SU-DHL-6 (cell line): ENCODE results near the gene AMFR.

Experiments used
- H2AFZ ChIP-seq: fragments of 200-600 bp; sonication (generic); 2 replicates; pipeline ENCODE4 v1.6.1; 2014; ENCODE audit warnings: low read depth, mild to moderate bottlenecking, moderate library complexity, mixed read lengths, antibody characterized with exemption, low read length; ENCODE audit not compliant: severe bottlenecking
- H3F3A ChIP-seq: fragments of 200-600 bp; shearing (Covaris generic); 2 replicates; pipeline ENCODE4 v1.6.0; 2016; ENCODE audit warnings: antibody characterized with exemption, mild to moderate bottlenecking; ENCODE audit not compliant: insufficient read depth
- H3K27ac ChIP-seq: fragments of 200-600 bp; sonication (generic); 2 replicates; pipeline ENCODE4 v1.5.1; 2016; ENCODE audit warnings: low read depth, mild to moderate bottlenecking, low read length, moderate library complexity, mixed read lengths
- H3K27me3 ChIP-seq: fragments of 200-600 bp; sonication (generic), shearing (Covaris generic); 2 replicates; pipeline ENCODE4 v1.6.0; 2014; ENCODE audit warnings: mild to moderate bottlenecking, low read length
- H3K36me3 ChIP-seq: fragments of 200-600 bp; sonication (generic); 2 replicates; pipeline ENCODE4 v1.6.1; 2014; ENCODE audit warnings: mild to moderate bottlenecking, low read length, mixed read lengths
- H3K4me2 ChIP-seq: fragments of 300-600, 200-600 bp; shearing (Covaris generic), sonication (generic); 2 replicates; pipeline ENCODE4 v1.6.0; 2014; ENCODE audit warnings: low read length, low read depth, mild to moderate bottlenecking; ENCODE audit not compliant: poor library complexity, severe bottlenecking
- H3K4me3 ChIP-seq: fragments of 200-600 bp; sonication (generic); 2 replicates; pipeline ENCODE4 v1.5.1; 2014; ENCODE audit warnings: antibody characterized with exemption, low read length, mild to moderate bottlenecking, mixed read lengths; ENCODE audit not compliant: insufficient read depth, poor library complexity, severe bottlenecking
- H3K79me2 ChIP-seq: fragments of 200-600 bp; sonication (generic); 2 replicates; pipeline ENCODE4 v1.6.1; 2014; ENCODE audit warnings: mild to moderate bottlenecking, low read length, moderate library complexity; ENCODE audit not compliant: insufficient read depth
- H3K9ac ChIP-seq: fragments of 200-600 bp; sonication (generic); 2 replicates; pipeline ENCODE4 v1.7.0; 2014; ENCODE audit warnings: mild to moderate bottlenecking, low read length
- H3K9me2 ChIP-seq: fragments of 200-600 bp; sonication (generic); replicated peaks from 2 replicates; pipeline ENCODE4 v1.6.1; 2014; ENCODE audit warnings: low read length; ENCODE audit not compliant: insufficient read depth
- H3K9me3 ChIP-seq: fragments of 200-600 bp; sonication (generic); 2 replicates; pipeline ENCODE4 v1.6.1; 2014; ENCODE audit warnings: low read length, mixed read lengths; ENCODE audit not compliant: insufficient read depth
- H4K20me1 ChIP-seq: fragments of 200-600 bp; sonication (generic); 2 replicates; pipeline ENCODE4 v1.6.1; 2014; ENCODE audit warnings: low read depth, mild to moderate bottlenecking, antibody characterized with exemption, low read length, moderate library complexity, mixed read lengths
- CTCF ChIP-seq: fragments of 200-600 bp; sonication (generic); IDR thresholded peaks from one replicate; pipeline ENCODE4 v1.5.1; 2017; ENCODE audit warnings: antibody characterized with exemption, mild to moderate bottlenecking, low read length, moderate library complexity; ENCODE audit not compliant: insufficient read depth, poor library complexity, severe bottlenecking
- EZH2phosphoT487 ChIP-seq: fragments of 200-600 bp; sonication (generic), shearing (Covaris generic); conservative IDR thresholded peaks from 2 replicates; pipeline ENCODE4 v1.6.1; 2018; ENCODE audit warnings: mild to moderate bottlenecking, antibody characterized with exemption, low read length, moderate library complexity, mixed read lengths

The AMFR gene

GRCh38 chr16:56462064-56462796 is 36.9 kb upstream of the AMFR start:
- Histone ChIP-seq H3K9me3 (no peaks in the 10 kb centered on the region), H4K20me1 (no peaks in the 10 kb centered on the region), H3K79me2 (no peaks in the 10 kb centered on the region), H3F3A (no peaks in the 10 kb centered on the region), H3K4me3 (no peak overlapping the region), H3K9ac (no peak overlapping the region), H3K27me3 (no peaks in the 10 kb centered on the region), H2AFZ (no peak overlapping the region), H3K27ac (no peak overlapping the region), H3K9me2 (no peaks in the 10 kb centered on the region), H3K36me3 (peaks cover 50% of the 10 kb centered on the region), H3K4me2 (no peak overlapping the region)
- TF ChIP-seq EZH2phosphoT487 = no peak
- no peak for TF ChIP-seq CTCF

GRCh38 chr16:56460101-56460500 is 34.8 kb upstream of the AMFR start:
- H3K36me3 ChIP-seq = peaks cover 44% of the 10 kb centered on the region
- no peak overlapping the region for H3K9ac ChIP-seq
- no peaks in the 10 kb centered on the region for H3K79me2 ChIP-seq
- no peak overlapping the region for H2AFZ ChIP-seq
- no peak overlapping the region for H3K27ac ChIP-seq
- no peaks in the 10 kb centered on the region for H3K9me2 ChIP-seq
- TF ChIP-seq CTCF = no peak
- TF ChIP-seq EZH2phosphoT487 = no peak
- H3F3A ChIP-seq = no peaks in the 10 kb centered on the region; the same call in 1 of the 2 replicates
- H3K27me3 ChIP-seq = no peaks in the 10 kb centered on the region
- no peaks in the 10 kb centered on the region for H4K20me1 ChIP-seq
- H3K4me3 ChIP-seq = no peak overlapping the region
- H3K4me2 ChIP-seq = no peak overlapping the region
- no peaks in the 10 kb centered on the region for H3K9me3 ChIP-seq

DNA sequence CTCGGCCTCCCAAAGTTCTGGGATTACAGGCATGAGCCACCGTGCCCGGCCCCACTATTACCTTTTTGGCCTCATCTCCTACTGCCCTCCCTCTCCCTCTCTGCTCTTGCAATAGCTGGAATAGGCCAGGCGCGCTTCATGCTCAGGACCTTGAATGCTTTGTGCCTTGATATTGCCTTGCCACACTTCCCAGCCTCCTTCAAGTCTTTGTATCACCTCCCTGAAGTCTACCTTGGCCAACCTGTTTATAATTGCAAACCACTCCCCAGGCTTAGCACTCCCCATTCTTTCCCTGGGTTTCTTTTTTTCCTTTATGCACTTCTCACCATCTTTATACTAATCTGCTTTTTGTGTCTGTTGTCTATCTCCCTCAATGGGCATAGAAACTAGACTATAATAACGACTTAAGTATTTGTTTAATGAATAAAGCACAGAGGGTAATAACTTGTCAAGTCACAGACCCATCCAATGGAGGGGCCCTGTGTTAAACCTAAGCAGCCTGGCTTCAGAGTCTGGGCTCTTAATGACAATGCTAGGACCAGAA is 32.7 kb upstream of the AMFR start:
- Histone ChIP-seq H3K4me2 (no peak overlapping the region), H3K9me2 (no peaks in the 10 kb centered on the region), H3K79me2 (peaks cover 8% of the 10 kb centered on the region), H3K27me3 (no peaks in the 10 kb centered on the region), H3F3A (no peaks in the 10 kb centered on the region; the same call in 1 of the 2 replicates), H3K4me3 (no peak overlapping the region), H3K9ac (no peak overlapping the region), H3K36me3 (peaks cover 47% of the 10 kb centered on the region), H3K9me3 (no peaks in the 10 kb centered on the region), H4K20me1 (no peaks in the 10 kb centered on the region), H2AFZ (no peak overlapping the region), H3K27ac (no peak overlapping the region)
- TF ChIP-seq CTCF (no peak), EZH2phosphoT487 (no peak)
